ENCODE measurements around the gene HTRA2.
A peak's percentile ranks its signal among the peaks of the same experiment; 100 is the strongest.

- peak; percentile 55 for TF ChIP-seq POLR2A (IDR thresholded peaks at IDR 0.05; ENCODE audit: extremely low read depth, insufficient read length)
- peak; percentile 93 for TF ChIP-seq CTCF (IDR thresholded peaks at IDR 0.05; ENCODE audit: low read depth, low read length)
Measured at GRCh38 chr2:74482801-74483674, 46.7 kb upstream of the HTRA2 start, which contains the start of the genes CCDC142 and TTC31.
